KOPT-K1 (cell line): Measurements from ENCODE around the gene VPS13C.
A peak's percentile ranks its signal among the peaks of the same experiment; 100 is the strongest.
"Not testable (repeated sequence)": the region's sequence is repeated elsewhere in the genome, so short reads cannot be mapped to it uniquely, and the experiment has no call there.

ENCODE experiments used
- H3K27ac ChIP-seq: fragments of 200-600 bp; sonication (generic); 2 replicates; pipeline ENCODE4 v1.5.1; 2016; ENCODE audit warnings: antibody characterized with exemption, mild to moderate bottlenecking, low read depth, low read length; ENCODE audit not compliant: poor library complexity, severe bottlenecking
- H3K36me3 ChIP-seq: fragments of 200-600 bp; sonication (generic); 2 replicates; pipeline ENCODE4 v1.5.1; 2017; ENCODE audit warnings: antibody characterized with exemption, mild to moderate bottlenecking, low read length, moderate library complexity; ENCODE audit not compliant: insufficient read depth
- H3K9me3 ChIP-seq: fragments of 200-600 bp; sonication (generic); 2 replicates; pipeline ENCODE4 v1.5.1; 2017; ENCODE audit warnings: antibody characterized with exemption, low read length, mild to moderate bottlenecking; ENCODE audit not compliant: insufficient read depth, poor library complexity, severe bottlenecking

VPS13C gene

GRCh38 chr15:62060896-62061280 is 641 bp upstream of the VPS13C start:
- Histone ChIP-seq H3K9me3 (no peaks in the 10 kb centered on the region), H3K27ac (peak overlapping the region; percentile 91), H3K36me3 (no peaks in the 10 kb centered on the region)

GRCh38 chr15:62059816-62060112 is 483 bp downstream of the VPS13C start:
- Histone ChIP-seq H3K9me3 (no peaks in the 10 kb centered on the region), H3K36me3 (no peaks in the 10 kb centered on the region), H3K27ac (peak overlapping the region; percentile 91)

DNA sequence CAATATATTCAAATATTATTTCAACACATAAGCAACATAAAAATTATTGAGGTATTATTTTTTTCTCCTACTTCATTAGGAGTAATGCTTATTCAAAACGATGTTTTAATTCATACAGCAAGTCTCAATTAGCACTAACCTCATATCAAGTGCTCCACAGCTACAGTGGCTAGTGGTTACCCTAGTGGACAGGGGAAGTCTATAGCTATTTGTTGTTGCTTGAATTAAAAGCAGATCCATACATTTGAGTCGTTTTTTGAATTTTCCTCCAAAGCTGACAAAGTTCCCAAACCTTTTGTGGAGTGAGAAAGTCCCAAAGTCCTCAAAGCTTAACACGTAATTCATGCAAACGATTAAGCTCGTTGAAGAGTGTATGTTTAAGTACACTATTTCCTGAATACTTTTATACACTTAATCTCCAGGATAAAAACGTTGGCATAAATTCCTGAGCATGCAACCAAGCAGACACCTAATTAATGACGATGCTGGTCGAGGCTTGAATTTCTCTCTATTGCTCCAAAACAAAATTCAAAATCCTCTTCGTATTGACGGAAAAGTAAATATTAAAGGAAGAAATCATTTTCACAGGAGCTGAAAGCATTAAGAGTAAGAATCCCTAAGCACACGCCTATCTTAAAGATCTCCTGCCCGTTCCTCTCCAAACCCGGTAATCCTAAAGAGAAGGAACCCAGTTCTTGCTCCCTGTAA is 985 bp downstream of the VPS13C start:
- H3K36me3 ChIP-seq: no peaks in the 10 kb centered on the region
- H3K27ac ChIP-seq: peak overlapping the region; percentile 91
- H3K9me3 ChIP-seq: no peaks in the 10 kb centered on the region

DNA sequence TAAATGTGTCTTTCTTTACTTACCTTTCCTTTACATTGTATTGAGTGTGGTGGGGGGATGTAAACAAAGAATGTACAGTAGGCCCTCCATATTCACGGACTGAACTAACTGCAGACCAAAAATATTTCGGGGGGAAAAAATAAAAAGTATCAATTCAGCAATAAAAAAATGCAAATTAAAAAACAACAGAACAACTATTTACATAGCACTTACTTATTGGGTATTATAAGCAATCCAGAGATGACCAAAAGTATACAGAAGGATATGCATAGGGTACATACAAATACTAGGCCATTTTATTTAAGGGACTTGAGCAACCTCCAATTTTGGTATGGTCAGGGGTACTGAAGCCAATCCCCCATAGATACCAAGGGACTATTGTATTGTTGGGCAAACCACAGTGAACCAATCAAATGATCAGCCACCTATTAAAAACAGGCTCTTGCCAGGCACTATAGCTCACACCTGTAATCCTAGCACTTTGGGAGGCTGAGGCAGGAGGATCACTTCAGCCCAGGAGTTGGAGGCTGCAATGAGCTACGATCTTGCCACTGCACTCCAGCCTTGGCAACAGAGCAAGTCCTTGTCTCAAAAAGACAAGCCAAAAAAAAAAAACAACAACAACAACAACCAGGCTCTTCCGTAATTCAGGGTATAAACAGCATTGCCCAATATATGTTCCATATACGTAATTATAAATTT is 1.8 kb downstream of the VPS13C start:
- no peaks in the 10 kb centered on the region for H3K9me3 ChIP-seq
- peak overlapping the region; percentile 91 for H3K27ac ChIP-seq
- H3K36me3 ChIP-seq: no peaks in the 10 kb centered on the region

DNA sequence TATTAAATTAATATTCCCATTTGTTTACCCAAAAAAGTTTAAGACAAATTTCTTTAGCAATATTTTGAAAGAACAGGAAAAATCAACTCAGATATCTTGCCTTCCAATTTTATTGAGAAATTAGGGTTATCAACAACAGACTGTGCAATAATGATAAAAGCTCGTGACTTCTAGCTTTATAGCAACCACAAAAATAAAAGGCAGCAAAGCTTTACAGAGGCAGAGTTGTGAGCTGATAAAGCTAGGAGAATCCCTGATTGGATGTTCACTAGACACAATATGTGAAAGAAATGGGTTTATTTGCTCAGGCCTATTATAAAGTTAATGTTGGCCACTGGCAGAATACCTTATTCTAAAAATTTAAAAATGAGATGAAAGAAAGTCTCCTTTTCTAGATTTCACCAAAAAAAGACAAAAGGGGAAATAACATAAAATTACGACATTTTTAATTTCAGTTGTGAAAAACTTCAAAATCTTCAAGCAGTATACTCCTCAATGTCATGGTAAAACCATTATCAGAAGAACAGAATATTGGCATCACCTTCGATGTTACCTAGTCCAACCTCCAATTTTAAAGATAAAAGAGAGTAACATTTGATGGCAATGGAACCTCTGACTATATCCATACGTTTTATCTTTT is 2.8 kb downstream of the VPS13C start:
- Histone ChIP-seq H3K27ac (peak overlapping the region; percentile 73), H3K36me3 (no peaks in the 10 kb centered on the region), H3K9me3 (no peaks in the 10 kb centered on the region)

GRCh38 chr15:62054979-62055378 is 5.3 kb downstream of the VPS13C start:
- no peaks in the 10 kb centered on the region for H3K36me3 ChIP-seq
- H3K9me3 ChIP-seq: no peaks in the 10 kb centered on the region
- peak overlapping the region; percentile 73 for H3K27ac ChIP-seq

- H3K9me3 ChIP-seq: no peaks in the 10 kb centered on the region
- H3K36me3 ChIP-seq: no peaks in the 10 kb centered on the region
- peak overlapping the region; percentile 35 for H3K27ac ChIP-seq
These were observed 6.7 kb downstream of the VPS13C start for GRCh38 chr15:62053439-62054085.

DNA sequence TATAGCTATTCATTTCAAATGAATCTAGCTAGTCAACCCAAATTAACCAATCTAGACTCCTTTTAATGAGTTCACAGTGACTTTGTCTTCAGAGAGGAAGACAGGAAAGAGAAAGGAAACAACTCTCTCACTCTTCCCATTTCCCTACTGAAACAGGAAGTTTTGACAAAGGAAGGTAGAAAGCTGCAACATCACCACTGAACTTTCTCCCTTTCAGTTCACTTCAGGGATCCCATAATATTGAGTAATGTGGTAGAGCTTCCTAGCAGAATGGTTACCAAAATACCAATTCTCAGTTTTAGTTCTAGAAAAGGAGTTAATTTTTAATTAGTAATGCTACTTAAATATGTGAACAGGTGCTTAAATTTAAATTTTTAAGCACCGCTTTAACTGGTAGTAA is 7.5 kb downstream of the VPS13C start:
- no peaks in the 10 kb centered on the region for H3K36me3 ChIP-seq
- H3K27ac ChIP-seq: peak overlapping the region; percentile 35
- no peaks in the 10 kb centered on the region for H3K9me3 ChIP-seq

DNA sequence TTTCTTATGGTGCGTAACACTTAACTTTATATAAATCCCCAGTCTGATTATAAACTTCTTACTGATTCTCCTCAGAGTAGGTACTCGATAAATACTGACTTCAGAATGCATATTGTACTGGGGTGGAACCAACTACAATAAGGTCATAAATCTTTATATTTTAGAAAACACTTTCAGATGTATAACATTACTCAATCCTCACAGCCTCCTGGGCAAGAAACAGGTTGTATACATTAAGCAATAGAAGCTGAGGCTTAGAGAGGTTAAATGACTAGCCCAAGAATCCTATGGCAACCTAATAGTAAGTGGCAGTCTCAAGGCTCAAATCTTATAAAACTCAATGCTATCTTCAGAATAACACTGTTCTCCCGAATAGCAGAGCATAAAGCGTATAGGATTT is 9.1 kb downstream of the VPS13C start:
- H3K36me3 ChIP-seq: no peaks in the 10 kb centered on the region
- no peaks in the 10 kb centered on the region for H3K9me3 ChIP-seq
- H3K27ac ChIP-seq: peak overlapping the region; percentile 19

DNA sequence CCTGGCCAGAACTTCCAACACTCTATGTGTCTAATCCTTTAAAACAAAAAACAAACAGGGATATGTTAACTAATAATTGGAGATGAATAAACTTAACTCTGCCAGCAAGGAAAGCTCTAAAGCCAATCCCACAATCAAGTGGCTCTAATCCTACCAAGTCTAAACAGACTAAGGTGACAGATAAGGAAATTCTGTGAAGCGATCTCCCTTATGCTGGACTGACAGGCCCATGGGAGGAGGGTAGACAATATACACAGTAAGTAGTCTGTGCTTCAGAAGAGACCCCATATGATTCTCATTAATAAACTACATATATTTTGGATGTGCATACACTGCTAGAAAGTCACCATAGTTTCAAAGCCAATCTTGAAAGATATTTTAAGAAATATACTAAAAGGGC is 10.1 kb downstream of the VPS13C start:
- H3K9me3 ChIP-seq: no peaks in the 10 kb centered on the region
- H3K27ac ChIP-seq: no peak overlapping the region
- H3K36me3 ChIP-seq: no peaks in the 10 kb centered on the region

DNA sequence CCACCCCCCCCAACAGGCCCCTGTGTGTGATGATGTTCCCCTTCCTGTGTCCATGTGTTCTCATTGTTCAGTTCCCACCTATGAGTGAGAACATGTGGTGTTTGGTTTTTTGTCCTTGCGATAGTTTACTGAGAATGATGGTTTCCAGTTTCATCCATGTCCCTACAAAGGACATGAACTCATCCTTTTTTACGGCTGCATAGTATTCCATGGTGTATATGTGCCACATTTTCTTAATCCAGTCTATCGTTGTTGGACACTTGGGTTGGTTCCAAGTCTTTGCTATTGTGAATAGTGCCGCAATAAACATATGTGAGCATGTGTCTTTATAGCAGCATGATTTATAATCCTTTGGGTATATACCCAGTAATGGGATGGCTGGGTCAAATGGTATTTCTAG is 12.0 kb downstream of the VPS13C start:
- not testable (repeated sequence) for H3K36me3 ChIP-seq, H3K9me3 ChIP-seq, H3K27ac ChIP-seq

GRCh38 chr15:62047282-62047827 is 12.9 kb downstream of the VPS13C start:
- H3K27ac ChIP-seq: peak overlapping the region; percentile 36
- no peaks in the 10 kb centered on the region for H3K9me3 ChIP-seq
- H3K36me3 ChIP-seq: peaks cover 6% of the 10 kb centered on the region

- H3K36me3 ChIP-seq: peaks cover 11% of the 10 kb centered on the region
- no peaks in the 10 kb centered on the region for H3K9me3 ChIP-seq
- H3K27ac ChIP-seq: peak overlapping the region; percentile 62
These were observed 14.0 kb downstream of the VPS13C start for GRCh38 chr15:62046078-62046743.

DNA sequence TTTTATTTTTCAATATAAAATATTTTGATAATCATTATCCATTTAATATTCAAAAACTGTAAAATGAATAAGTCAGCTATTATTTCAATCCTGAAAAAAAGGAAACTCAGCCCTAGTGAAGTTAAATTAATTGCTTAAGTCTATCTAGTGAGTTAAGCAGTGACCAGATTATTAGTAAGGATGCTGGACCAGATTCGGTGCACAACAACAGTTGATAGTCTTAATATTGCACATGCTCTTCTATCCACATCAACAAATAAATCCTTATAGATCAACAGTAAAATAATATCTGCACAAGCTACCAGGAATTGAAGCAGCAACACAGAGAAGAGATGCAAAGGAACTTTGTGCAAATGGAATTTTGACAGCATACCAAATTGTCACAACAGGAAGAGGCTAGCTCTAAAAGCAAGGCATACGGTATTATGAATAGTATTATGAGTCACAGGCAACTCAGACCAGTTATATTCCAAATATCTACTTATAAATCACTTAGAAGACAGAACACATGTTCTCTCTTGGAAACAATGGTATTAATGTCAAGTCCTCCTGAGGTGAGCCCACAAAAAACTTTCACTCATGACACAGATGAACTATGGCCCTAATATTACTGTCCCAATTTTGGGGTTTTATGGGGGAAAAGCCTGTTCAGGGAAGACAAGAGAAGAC is 24.9 kb downstream of the VPS13C start:
- Histone ChIP-seq H3K9me3 (peaks cover 4% of the 10 kb centered on the region), H3K36me3 (peaks cover 43% of the 10 kb centered on the region), H3K27ac (no peak overlapping the region)
